ENCODE data around the gene MORN1. TPM values are rescaled to one million over a fixed set of nuclear protein-coding genes. Genes with fewer than 3 reads are reported as not detected.

Gene MORN1
- total RNA-seq, 2 experiments from 2014 or later = 5.3 to 6.5 TPM

DNA sequence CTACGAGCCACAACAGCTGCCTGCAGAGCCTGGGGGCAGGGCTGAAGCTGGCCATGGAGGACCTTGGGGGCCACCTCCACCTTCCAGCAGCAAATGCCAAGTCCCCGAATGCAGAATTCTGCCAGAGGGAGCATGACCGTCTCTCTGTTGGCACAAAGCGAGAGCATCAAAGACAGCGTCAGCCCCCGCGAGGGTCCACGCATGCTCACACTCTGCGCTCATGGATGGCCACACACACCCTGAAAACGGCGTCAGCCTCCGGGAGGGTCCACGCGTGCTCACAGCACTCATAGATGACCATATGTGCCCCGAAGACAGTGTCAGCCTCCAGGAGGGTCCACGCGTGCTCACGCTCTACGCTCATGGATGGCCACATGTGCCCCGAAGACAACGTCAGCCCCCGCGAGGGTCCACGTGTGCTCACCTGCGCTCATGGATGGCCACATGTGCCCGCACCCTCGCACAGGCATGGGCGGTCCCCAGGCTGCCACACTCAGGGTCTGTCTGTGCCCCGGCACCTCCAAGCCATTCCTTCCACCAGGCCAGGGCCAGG is 46.5 kb downstream of the MORN1 start:
- no peaks in the 10 kb centered on the region for H3K9me3 Mint-ChIP-seq
- TF ChIP-seq, protein P1, sequence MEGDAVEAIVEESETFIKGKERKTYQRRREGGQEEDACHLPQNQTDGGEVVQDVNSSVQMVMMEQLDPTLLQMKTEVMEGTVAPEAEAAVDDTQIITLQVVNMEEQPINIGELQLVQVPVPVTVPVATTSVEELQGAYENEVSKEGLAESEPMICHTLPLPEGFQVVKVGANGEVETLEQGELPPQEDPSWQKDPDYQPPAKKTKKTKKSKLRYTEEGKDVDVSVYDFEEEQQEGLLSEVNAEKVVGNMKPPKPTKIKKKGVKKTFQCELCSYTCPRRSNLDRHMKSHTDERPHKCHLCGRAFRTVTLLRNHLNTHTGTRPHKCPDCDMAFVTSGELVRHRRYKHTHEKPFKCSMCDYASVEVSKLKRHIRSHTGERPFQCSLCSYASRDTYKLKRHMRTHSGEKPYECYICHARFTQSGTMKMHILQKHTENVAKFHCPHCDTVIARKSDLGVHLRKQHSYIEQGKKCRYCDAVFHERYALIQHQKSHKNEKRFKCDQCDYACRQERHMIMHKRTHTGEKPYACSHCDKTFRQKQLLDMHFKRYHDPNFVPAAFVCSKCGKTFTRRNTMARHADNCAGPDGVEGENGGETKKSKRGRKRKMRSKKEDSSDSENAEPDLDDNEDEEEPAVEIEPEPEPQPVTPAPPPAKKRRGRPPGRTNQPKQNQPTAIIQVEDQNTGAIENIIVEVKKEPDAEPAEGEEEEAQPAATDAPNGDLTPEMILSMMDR (IDR thresholded peaks at IDR 0.05) = no peak
- Histone ChIP-seq H3K9me3 (ENCODE audit: control insufficient read depth in 1 of 2, insufficient read depth in 1 of 2, low read length in 2 of 2) (no peaks in the 10 kb centered on the region), H3K27me3 (ENCODE audit: control insufficient read depth in 1 of 2, insufficient read depth in 2 of 2, low read length in 2 of 2) (no peaks in the 10 kb centered on the region), H3K4me1 (ENCODE audit: insufficient read depth, low read length) (no peaks in the 10 kb centered on the region), H3K36me3 (ENCODE audit: insufficient read depth, low read length) (no peaks in the 10 kb centered on the region), H3K27ac (ENCODE audit: low read depth in 1 of 2, low read length in 2 of 2) (no peak overlapping the region), H3K4me3 (ENCODE audit: low read length) (no peak overlapping the region)
- ATAC-seq (ENCODE audit: poor library complexity) (no peak), DNase-seq (peak in 1 of 14 experiments; percentile 4)
- no peaks in the 10 kb centered on the region for H3K36me3 Mint-ChIP-seq (ENCODE audit: low read depth)
- H3K4me1 Mint-ChIP-seq (ENCODE audit: low read depth) = no peaks in the 10 kb centered on the region
- H3K27ac Mint-ChIP-seq = no peak overlapping the region
- H3K27me3 Mint-ChIP-seq = no peaks in the 10 kb centered on the region
- ChIA-PET CTCF (no interaction called here), POLR2A (no interaction called here)
- H3K4me3 Mint-ChIP-seq = no peak overlapping the region
- intact Hi-C loops (cut with DNase I, micrococcal nuclease) = no loop called here

GRCh38 chr1:2344121-2344681 is 47.2 kb downstream of the MORN1 start:
- Mint-ChIP-seq H3K36me3 (ENCODE audit: low read depth) (no peaks in the 10 kb centered on the region), H3K4me1 (ENCODE audit: low read depth) (no peaks in the 10 kb centered on the region), H3K9me3 (no peaks in the 10 kb centered on the region), H3K27me3 (no peaks in the 10 kb centered on the region), H3K27ac (no peak overlapping the region), H3K4me3 (no peak overlapping the region)
- no peak for ATAC-seq (ENCODE audit: poor library complexity)
- Histone ChIP-seq H3K4me3 (ENCODE audit: low read length) (no peak overlapping the region), H3K4me1 (ENCODE audit: insufficient read depth, low read length) (no peaks in the 10 kb centered on the region), H3K9me3 (ENCODE audit: control insufficient read depth in 1 of 2, insufficient read depth in 1 of 2, low read length in 2 of 2) (no peaks in the 10 kb centered on the region), H3K27ac (ENCODE audit: low read depth in 1 of 2, low read length in 2 of 2) (no peak overlapping the region), H3K36me3 (ENCODE audit: insufficient read depth, low read length) (no peaks in the 10 kb centered on the region), H3K27me3 (ENCODE audit: control insufficient read depth in 1 of 2, insufficient read depth in 2 of 2, low read length in 2 of 2) (no peaks in the 10 kb centered on the region)
- TF ChIP-seq, protein P1 (IDR thresholded peaks at IDR 0.05) = no peak
- ChIA-PET POLR2A (no interaction called here), CTCF (no interaction called here)
- peak in 1 of 14 experiments; percentile 1 for DNase-seq
- intact Hi-C loops (cut with DNase I, micrococcal nuclease) = no loop called here

- Mint-ChIP-seq H3K27me3 (no peaks in the 10 kb centered on the region), H3K4me1 (ENCODE audit: low read depth) (no peaks in the 10 kb centered on the region), H3K9me3 (no peaks in the 10 kb centered on the region), H3K36me3 (ENCODE audit: low read depth) (no peaks in the 10 kb centered on the region), H3K27ac (no peak overlapping the region), H3K4me3 (no peak overlapping the region)
- Histone ChIP-seq H3K4me3 (ENCODE audit: low read length) (no peak overlapping the region), H3K9me3 (ENCODE audit: control insufficient read depth in 1 of 2, insufficient read depth in 1 of 2, low read length in 2 of 2) (no peaks in the 10 kb centered on the region), H3K4me1 (ENCODE audit: insufficient read depth, low read length) (no peaks in the 10 kb centered on the region), H3K36me3 (ENCODE audit: insufficient read depth, low read length) (no peaks in the 10 kb centered on the region), H3K27me3 (ENCODE audit: control insufficient read depth in 1 of 2, insufficient read depth in 2 of 2, low read length in 2 of 2) (no peaks in the 10 kb centered on the region), H3K27ac (ENCODE audit: low read depth in 1 of 2, low read length in 2 of 2) (no peak overlapping the region)
- TF ChIP-seq, protein P1 (IDR thresholded peaks at IDR 0.05) = no peak
- POLR2A ChIA-PET = no interaction called here
- CTCF ChIA-PET = no interaction called here
- intact Hi-C loops (cut with DNase I, micrococcal nuclease) = no loop called here
- no peak for ATAC-seq (ENCODE audit: poor library complexity)
- peak in 1 of 14 experiments; percentile 2 for DNase-seq
Measured at GRCh38 chr1:2343023-2343935, 48.1 kb downstream of the MORN1 start.

Measured in CD4-positive, alpha-beta T cell (primary cell).